AG09309 (cell line): ENCODE data around the gene DDX4.
A peak's percentile ranks its signal among the peaks of the same experiment; 100 is the strongest.

ENCODE experiments used
- DNase-seq: peaks from one replicate; pipeline ENCODE4 v3.0.0-alpha.2; 2010; ENCODE audit warnings: low read depth
- H3K4me3 ChIP-seq: 2 replicates; pipeline ENCODE4 v1.5.1; 2011; ENCODE audit warnings: mild to moderate bottlenecking, low read depth, low read length, moderate library complexity; ENCODE audit not compliant: control insufficient read depth
- CTCF ChIP-seq: IDR thresholded peaks from 2 replicates; pipeline ENCODE4 v1.5.1; 2011; ENCODE audit warnings: mild to moderate bottlenecking, low read depth, low read length, inconsistent platforms; ENCODE audit not compliant: insufficient read depth, control insufficient read depth; ENCODE audit errors: missing control alignments

Gene DDX4

DNA sequence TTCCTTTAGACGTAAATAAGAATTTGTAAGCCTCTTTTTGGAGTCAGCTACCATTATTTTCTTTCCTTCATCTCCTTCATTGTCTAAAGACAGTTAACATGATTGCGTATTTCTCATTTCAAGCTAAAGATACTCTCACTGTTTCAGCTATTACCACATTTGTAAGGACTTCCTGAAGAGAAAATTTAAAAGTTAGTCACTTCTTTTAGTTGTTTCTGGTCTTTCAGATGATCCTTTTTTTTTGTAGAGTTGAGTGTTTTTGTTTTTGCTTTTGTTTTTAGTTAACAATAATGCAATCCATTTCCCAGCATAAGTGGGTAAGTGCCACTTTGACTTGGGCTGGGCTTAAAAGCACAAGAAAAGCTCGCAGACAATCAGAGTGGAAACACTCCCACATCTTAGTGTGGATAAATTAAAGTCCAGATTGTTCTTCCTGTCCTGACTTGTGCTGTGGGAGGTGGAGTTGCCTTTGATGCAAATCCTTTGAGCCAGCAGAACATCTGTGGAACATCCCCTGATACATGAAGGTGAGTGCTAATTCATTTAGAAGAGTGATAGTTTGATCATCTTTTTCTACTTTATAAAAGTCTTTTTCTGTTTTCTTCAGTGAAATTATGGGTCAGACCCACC lies 115.3 kb downstream of the DDX4 start:
- TF ChIP-seq CTCF, result no peak
- DNase-seq, result no peak
- H3K4me3 ChIP-seq, result no peak overlapping the region

DNA sequence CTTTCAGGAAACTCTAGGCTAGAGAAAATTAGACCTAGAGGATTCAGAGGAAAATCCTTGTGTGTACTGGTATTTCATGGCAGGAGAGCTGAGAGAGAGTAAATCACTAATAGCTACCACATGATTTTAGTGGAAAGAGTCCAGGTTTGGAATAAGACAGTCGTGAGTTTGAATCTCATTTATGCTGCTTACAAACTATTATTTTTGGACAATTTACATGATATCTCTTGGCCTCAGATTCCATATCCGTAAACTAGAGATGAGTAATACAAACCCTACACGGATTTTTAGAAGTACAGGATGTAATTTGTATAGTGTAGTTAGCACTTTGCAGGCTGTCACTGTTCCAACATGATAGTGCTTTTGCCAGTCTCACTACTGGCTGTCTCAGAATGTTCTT lies 116.0 kb downstream of the DDX4 start:
- H3K4me3 ChIP-seq, result no peak overlapping the region
- no peak for TF ChIP-seq CTCF
- DNase-seq, result peak; percentile 25

DNA sequence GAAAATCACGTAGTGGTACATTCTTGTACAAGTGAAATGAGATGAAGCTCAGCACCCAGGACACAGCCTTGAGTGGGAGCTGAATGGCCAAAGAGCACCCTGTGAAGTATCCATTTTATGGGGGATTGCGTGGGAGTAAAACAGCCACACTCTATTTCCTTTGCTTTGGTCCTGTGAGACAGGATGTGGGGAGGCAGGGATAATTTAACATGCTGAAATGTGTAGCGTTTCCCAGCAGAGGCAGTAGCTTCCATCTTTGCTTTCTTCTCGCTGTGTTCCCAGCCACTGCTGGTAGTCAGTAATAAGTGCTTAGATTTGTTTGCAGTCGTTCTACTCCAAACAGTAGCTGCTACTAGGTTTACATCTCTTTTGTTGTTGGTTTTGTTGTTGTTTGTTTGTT lies 117.6 kb downstream of the DDX4 start:
- TF ChIP-seq CTCF, result no peak
- no peak for DNase-seq
- H3K4me3 ChIP-seq, result no peak overlapping the region

DNA sequence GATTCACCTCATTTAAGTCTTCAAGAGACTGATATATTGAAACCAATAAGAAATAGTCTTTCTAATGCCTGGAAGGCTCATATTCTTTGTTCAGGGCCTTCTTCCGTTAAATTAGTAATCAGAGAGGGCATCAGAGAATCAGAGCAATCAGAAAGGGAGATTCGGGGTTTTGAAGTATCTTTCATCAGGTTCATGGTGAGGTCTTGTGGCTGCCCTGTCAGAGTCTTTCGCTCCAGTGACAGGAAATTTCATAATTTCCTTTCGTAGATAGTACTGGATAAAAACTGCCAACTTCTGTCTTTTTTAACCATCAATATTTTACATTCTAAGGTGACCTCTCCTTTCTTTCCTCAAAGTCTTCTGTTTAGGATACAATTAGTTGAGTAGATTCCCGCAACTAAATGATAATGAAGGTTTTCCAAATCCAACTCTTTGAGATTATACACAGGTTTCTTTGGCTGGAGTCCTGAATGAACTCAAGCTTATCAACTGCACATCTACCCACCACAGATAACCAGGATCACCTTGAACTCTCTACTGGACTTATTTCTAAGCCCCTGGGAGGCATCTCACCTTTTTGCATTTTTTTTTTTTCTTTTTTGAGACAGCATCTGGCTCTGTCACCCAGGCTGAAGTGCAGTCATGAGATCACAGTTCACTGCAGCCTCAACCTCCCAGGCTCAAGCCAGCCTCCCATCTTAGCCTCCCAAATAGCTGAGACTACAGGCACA lies 118.8 kb downstream of the DDX4 start:
- no peak for TF ChIP-seq CTCF
- H3K4me3 ChIP-seq, result no peak overlapping the region
- no peak for DNase-seq

DNA sequence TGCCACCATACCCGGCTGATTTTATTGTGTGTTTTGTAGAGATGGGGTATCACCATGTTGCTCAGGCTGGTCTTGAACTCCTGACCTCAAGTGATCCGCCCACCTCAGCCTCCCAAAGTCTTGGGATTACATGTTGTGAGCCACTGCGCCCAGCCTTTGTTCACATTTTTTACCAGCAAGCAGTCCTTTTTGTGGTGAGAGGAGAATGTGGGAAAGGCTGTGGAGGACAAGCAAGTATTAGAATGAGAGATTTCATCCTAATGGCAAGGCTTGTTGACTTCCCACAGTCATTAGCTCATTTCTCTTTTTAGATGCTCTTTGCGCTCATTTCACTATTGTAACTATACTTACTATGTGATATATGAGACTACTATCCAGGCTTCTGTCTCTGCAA lies 119.4 kb downstream of the DDX4 start:
- no peak overlapping the region for H3K4me3 ChIP-seq
- DNase-seq, result no peak
- no peak for TF ChIP-seq CTCF

DNA sequence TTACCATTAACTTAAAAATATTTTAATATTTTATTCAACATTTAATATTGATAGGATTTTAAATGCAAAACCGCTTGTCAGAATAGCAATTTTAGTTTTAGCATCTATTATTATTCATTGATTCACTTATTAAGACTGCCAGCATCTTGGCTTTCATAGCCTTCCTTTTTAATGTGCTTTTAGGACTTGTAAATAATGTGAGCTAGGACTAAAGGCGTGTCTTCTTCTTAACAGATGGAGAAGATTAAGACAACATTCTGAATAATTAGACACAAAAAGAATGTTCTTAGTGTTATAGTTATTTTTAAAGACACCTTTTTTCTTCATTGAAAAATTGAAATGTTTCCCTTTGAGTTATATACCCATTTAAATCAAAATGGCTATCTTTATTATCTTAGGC lies 120.2 kb downstream of the DDX4 start:
- TF ChIP-seq CTCF, result no peak
- DNase-seq, result no peak

More for the DNA sequence above, 120.2 kb downstream of the DDX4 start:
- no peak overlapping the region for H3K4me3 ChIP-seq
